GM23338 (cell line): Measurements from ENCODE around the gene PCDHGB3.
A peak's percentile ranks its signal among the peaks of the same experiment; 100 is the strongest.

Experiments used
- CREB1 ChIP-seq: fragments of 250-450 bp; sonication (Bioruptor Pico); IDR thresholded peaks from 2 replicates; pipeline ENCODE4 v1.5.0; 2020; ENCODE audit warnings: low read depth, mild to moderate bottlenecking, moderate library complexity
- CTCF ChIP-seq, 2 experiments: fragments of 200-600 bp in 1 of 2; sonication (generic) in 1 of 2; conservative IDR thresholded peaks; 2 replicates each; pipeline versions ENCODE4 v1.5.1 to v1.6.1; 2016 to 2017; ENCODE audit warnings: antibody characterized with exemption in 2 of 2, low read depth in 2 of 2, mild to moderate bottlenecking in 2 of 2, moderate library complexity in 1 of 2
- ETS1 ChIP-seq: IDR thresholded peaks from 2 replicates; pipeline ENCODE4 v1.6.1; 2016; ENCODE audit warnings: antibody characterized with exemption
- EZH2 ChIP-seq: fragments of 200-600 bp; sonication (generic); IDR thresholded peaks from one replicate; pipeline ENCODE4 v1.8.0; 2017; ENCODE audit warnings: antibody characterized with exemption, mild to moderate bottlenecking, low read depth; ENCODE audit not compliant: unreplicated experiment
- NANOG ChIP-seq: IDR thresholded peaks from 2 replicates; pipeline ENCODE4 v1.6.1; 2016; ENCODE audit warnings: antibody characterized with exemption, borderline replicate concordance
- POLR2AphosphoS5 ChIP-seq: IDR thresholded peaks from 2 replicates; pipeline ENCODE4 v1.6.1; 2016; ENCODE audit warnings: antibody characterized with exemption, low read depth
- TF ChIP-seq, protein P1 (sequence below): IDR thresholded peaks from one replicate; pipeline ENCODE4 v1.6.1; 2018; ENCODE audit warnings: antibody characterized with exemption; ENCODE audit not compliant: unreplicated experiment

DNA sequence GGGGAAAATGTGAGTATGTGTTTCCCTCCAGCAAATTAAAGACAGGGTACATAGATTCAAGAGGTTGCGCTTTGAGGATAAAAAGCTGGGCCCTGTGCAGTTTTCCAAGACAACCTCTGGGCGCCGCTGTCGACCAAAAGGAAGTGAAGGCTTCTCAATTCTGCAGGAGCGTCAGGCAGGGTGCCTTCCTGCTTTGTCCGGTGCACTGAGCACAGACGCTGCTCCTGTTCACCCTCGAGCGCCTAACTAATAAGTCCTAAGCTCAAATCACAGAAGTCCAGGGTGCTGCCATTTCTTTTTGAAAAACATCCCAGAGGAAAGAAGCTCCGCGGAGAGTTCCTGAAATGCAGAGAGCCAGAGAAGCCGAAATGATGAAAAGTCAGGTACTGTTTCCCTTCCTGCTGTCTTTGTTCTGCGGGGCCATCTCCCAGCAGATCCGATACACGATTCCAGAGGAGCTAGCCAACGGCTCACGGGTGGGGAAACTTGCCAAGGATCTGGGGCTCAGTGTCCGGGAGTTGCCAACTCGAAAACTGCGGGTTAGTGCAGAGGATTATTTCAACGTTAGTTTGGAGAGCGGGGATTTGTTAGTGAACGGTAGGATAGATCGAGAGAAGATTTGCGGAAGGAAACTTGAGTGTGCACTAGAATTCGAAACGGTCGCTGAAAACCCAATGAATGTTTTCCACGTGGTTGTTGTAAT lies 20.0 kb upstream of the PCDHGB3 start, which contains the start of gene PCDHGB1:
- TF ChIP-seq POLR2AphosphoS5 (peak; percentile 53), CTCF (conservative IDR thresholded peaks at IDR 0.05; ENCODE audit: low read depth in 2 of 2) (peak; percentile 77 to 81), ETS1 (no peak), NANOG (no peak), CREB1 (CRISPR knock-in tag) (no peak), EZH2 (no peak)
- TF ChIP-seq, protein P1, sequence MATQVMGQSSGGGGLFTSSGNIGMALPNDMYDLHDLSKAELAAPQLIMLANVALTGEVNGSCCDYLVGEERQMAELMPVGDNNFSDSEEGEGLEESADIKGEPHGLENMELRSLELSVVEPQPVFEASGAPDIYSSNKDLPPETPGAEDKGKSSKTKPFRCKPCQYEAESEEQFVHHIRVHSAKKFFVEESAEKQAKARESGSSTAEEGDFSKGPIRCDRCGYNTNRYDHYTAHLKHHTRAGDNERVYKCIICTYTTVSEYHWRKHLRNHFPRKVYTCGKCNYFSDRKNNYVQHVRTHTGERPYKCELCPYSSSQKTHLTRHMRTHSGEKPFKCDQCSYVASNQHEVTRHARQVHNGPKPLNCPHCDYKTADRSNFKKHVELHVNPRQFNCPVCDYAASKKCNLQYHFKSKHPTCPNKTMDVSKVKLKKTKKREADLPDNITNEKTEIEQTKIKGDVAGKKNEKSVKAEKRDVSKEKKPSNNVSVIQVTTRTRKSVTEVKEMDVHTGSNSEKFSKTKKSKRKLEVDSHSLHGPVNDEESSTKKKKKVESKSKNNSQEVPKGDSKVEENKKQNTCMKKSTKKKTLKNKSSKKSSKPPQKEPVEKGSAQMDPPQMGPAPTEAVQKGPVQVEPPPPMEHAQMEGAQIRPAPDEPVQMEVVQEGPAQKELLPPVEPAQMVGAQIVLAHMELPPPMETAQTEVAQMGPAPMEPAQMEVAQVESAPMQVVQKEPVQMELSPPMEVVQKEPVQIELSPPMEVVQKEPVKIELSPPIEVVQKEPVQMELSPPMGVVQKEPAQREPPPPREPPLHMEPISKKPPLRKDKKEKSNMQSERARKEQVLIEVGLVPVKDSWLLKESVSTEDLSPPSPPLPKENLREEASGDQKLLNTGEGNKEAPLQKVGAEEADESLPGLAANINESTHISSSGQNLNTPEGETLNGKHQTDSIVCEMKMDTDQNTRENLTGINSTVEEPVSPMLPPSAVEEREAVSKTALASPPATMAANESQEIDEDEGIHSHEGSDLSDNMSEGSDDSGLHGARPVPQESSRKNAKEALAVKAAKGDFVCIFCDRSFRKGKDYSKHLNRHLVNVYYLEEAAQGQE: no peak
